Breast epithelium (tissue), 4 donors: ENCODE data around the gene CLIP4. TPM values are rescaled to one million over a fixed set of nuclear protein-coding genes. Genes with fewer than 3 reads are reported as not detected.

ENCODE experiments used
- DNase-seq, 2 donors: peaks; one replicate each; pipeline ENCODE4 v3.0.0-alpha.2; 2019; ENCODE audit warnings: low spot score in 2 of 2
- H3K27ac ChIP-seq, 2 donors: fragments of 200-600 bp; sonication (generic) in 1 of 2; one replicate each; pipeline ENCODE4 v1.5.1; 2016 to 2019; ENCODE audit warnings: mild to moderate bottlenecking in 1 of 2
- H3K27me3 ChIP-seq, 2 donors: fragments of 200-600 bp; sonication (generic) in 1 of 2; one replicate each; pipeline versions ENCODE4 v1.5.1 to v1.6.0; 2017 to 2019; ENCODE audit warnings: control low read depth in 1 of 2, mild to moderate bottlenecking in 1 of 2
- H3K36me3 ChIP-seq: fragments of 200-600 bp; one replicate; pipeline ENCODE4 v1.5.1; 2019
- H3K4me1 ChIP-seq, 2 donors: fragments of 200-600 bp; sonication (generic); one replicate each; pipeline ENCODE4 v1.5.1; 2016 to 2019; ENCODE audit warnings: control low read depth in 1 of 2
- H3K4me3 ChIP-seq, 3 donors: fragments of 200-600 bp; sonication (generic); 1 replicate in 2 of 3; 2 replicates in 1 of 3; pipeline ENCODE4 v1.5.1; 2016 to 2019; ENCODE audit warnings: mild to moderate bottlenecking in 3 of 3, moderate library complexity in 2 of 3
- H3K9me3 ChIP-seq, 2 donors: fragments of 200-600 bp; sonication (generic) in 1 of 2; one replicate each; pipeline ENCODE4 v1.5.1; 2016 to 2019; ENCODE audit warnings: control low read depth in 1 of 2
- POLR2A ChIP-seq: fragments of 450-650 bp; IDR thresholded peaks from one replicate; pipeline ENCODE4 v1.6.1; 2016; ENCODE audit warnings: antibody characterized with exemption, mild to moderate bottlenecking, moderate library complexity
- POLR2AphosphoS5 ChIP-seq, 3 donors: sonication (generic); formaldehyde crosslinking; IDR thresholded peaks; one replicate each; pipeline ENCODE4 v1.6.1; 2017; ENCODE audit warnings: antibody characterized with exemption in 3 of 3
- intact Hi-C: fragments of 100-400 bp; cut with DNase I; formaldehyde crosslinking; loops from one replicate; pipeline ENCODE4 v1.15.1; 2023; ENCODE audit warnings: low total_unique reads
- total RNA-seq, 3 donors: library from RNA; depleted of rRNA; stranded (reverse); fragments of >200 nt; gene quantifications; one replicate each; pipeline ENCODE4 v1.1.0, GENCODE V29; 2016
- TF ChIP-seq, protein P1 (sequence below), 3 donors: fragments of 450-650 bp; IDR thresholded peaks; one replicate each; pipeline ENCODE4 v1.5.1; 2016 to 2017; ENCODE audit warnings: antibody characterized with exemption in 3 of 3, mild to moderate bottlenecking in 3 of 3, moderate library complexity in 3 of 3

Gene CLIP4
- total RNA-seq, 3 donors from 2014 or later = 67.2 to 146 (median 76.8) TPM

DNA sequence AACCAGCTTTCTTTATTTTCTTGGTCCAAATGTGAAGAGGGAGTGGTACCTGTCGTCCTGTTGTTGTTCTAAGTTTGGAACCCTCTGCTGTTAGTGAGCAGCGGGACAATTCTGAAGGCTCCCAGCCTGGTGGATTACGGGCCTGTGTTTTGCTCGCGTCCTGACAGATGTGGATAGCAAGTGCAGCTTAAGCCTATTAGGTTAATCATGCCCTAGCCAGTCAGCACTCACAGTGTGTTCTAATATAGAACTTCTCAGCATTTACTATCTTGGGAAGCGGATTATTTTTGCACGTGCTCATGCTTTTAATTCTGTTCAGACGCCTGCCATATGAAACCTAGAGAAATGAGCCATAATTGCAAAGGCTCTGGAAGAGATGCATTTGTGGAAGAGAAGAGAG lies 40.8 kb upstream of the CLIP4 start, which contains the start of gene PCARE:
Gene PCARE (minus strand): TSS at position 113 of the 400 bp plus-strand sequence. CDS start 262 bp downstream, outside the sequence.
- Histone ChIP-seq H3K4me3 (no peak within 1 kb of the TSS), H3K27ac (peak within 1 kb of the TSS in 1 of 2 donors; percentile 20), H3K36me3 (no peaks in the 10 kb centered on the region), H3K4me1 (no peaks in the 10 kb centered on the region), H3K27me3 (no peaks in the 10 kb centered on the region), H3K9me3 (peaks cover 4 to 10% of the 10 kb centered on the region in 2 donors)
- TF ChIP-seq POLR2AphosphoS5 (IDR thresholded peaks at IDR 0.05) (no peak), POLR2A (no peak)
- TF ChIP-seq, protein P1, sequence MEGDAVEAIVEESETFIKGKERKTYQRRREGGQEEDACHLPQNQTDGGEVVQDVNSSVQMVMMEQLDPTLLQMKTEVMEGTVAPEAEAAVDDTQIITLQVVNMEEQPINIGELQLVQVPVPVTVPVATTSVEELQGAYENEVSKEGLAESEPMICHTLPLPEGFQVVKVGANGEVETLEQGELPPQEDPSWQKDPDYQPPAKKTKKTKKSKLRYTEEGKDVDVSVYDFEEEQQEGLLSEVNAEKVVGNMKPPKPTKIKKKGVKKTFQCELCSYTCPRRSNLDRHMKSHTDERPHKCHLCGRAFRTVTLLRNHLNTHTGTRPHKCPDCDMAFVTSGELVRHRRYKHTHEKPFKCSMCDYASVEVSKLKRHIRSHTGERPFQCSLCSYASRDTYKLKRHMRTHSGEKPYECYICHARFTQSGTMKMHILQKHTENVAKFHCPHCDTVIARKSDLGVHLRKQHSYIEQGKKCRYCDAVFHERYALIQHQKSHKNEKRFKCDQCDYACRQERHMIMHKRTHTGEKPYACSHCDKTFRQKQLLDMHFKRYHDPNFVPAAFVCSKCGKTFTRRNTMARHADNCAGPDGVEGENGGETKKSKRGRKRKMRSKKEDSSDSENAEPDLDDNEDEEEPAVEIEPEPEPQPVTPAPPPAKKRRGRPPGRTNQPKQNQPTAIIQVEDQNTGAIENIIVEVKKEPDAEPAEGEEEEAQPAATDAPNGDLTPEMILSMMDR (IDR thresholded peaks at IDR 0.05) = no peak
- DNase-seq = no peak
- intact Hi-C loops = no loop called here

DNA sequence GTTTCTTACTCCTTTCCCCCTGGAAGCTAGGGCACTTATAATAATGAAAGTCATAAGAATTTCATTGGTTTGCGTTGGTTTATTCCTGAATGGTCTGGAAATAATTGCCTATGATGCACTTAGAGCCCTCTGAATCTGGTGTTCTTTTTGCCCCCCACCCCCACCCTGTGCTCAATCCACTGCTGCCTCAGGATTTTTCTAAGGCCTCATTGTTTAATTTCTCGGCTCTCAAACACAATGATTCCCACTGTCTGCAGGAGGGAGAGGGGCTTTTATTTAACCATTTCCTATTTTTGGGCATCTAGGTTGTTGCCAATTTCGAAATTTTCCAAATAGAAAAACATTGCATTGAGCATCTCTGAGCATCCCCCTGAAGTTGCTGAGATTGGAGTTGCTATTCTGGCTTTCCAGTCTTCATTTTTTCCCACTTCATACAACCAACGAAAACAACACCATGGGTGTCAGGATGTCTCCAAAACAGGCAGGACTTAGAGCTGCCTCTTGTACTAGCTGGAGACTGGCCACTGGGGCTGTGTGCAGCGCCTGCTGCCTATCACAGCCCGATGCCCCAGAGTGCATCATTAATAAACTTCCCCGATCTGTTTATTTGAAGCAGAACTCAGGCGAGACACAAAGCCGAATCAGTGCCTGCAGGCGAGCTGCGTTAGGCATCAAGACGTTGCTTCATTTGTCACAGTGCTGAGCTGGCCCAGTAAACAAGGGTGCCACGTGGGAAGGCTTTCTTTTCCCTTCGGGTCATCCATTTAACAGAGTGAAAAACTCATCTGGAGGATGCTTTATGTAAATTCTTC lies 39.1 kb upstream of the CLIP4 start:
- H3K36me3 ChIP-seq = no peaks in the 10 kb centered on the region
- no peak overlapping the region for H3K27ac ChIP-seq
- no peak overlapping the region for H3K4me3 ChIP-seq
- DNase-seq = no peak
- H3K27me3 ChIP-seq = no peaks in the 10 kb centered on the region
- TF ChIP-seq POLR2A = no peak
- no peak for TF ChIP-seq POLR2AphosphoS5 (IDR thresholded peaks at IDR 0.05)
- TF ChIP-seq, protein P1 (IDR thresholded peaks at IDR 0.05) = no peak
- H3K4me1 ChIP-seq = no peaks in the 10 kb centered on the region
- H3K9me3 ChIP-seq = peaks cover 17 to 23% of the 10 kb centered on the region in 2 donors
- intact Hi-C loops = no loop called here

DNA sequence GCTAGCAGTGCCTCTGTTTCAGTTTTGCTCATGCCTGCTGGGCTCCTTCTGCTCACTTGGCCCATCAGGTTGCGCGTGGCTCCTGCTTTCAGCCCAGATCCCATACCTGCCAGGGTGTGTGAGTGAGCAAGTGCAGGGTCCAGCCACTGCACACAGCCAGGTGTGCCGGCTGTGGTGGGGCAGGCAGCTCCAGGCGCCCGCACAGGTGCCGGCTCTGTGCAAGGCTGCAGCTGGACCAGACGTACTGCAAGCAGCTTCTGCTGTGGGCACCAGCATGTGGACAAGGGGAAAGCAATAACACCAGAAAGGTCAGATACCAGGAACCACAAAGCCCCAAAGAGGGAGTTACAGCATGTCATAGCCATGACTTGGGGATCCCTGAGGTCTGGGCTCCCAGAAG lies 35.3 kb upstream of the CLIP4 start:
- no peak for DNase-seq
- Histone ChIP-seq H3K36me3 (no peaks in the 10 kb centered on the region), H3K9me3 (peaks cover 17 to 23% of the 10 kb centered on the region in 2 donors), H3K27me3 (no peaks in the 10 kb centered on the region), H3K4me3 (no peak overlapping the region), H3K27ac (no peak overlapping the region), H3K4me1 (no peaks in the 10 kb centered on the region)
- intact Hi-C loops = no loop called here
- TF ChIP-seq POLR2AphosphoS5 (IDR thresholded peaks at IDR 0.05) (no peak), POLR2A (no peak)
- TF ChIP-seq, protein P1 (IDR thresholded peaks at IDR 0.05) = no peak

DNA sequence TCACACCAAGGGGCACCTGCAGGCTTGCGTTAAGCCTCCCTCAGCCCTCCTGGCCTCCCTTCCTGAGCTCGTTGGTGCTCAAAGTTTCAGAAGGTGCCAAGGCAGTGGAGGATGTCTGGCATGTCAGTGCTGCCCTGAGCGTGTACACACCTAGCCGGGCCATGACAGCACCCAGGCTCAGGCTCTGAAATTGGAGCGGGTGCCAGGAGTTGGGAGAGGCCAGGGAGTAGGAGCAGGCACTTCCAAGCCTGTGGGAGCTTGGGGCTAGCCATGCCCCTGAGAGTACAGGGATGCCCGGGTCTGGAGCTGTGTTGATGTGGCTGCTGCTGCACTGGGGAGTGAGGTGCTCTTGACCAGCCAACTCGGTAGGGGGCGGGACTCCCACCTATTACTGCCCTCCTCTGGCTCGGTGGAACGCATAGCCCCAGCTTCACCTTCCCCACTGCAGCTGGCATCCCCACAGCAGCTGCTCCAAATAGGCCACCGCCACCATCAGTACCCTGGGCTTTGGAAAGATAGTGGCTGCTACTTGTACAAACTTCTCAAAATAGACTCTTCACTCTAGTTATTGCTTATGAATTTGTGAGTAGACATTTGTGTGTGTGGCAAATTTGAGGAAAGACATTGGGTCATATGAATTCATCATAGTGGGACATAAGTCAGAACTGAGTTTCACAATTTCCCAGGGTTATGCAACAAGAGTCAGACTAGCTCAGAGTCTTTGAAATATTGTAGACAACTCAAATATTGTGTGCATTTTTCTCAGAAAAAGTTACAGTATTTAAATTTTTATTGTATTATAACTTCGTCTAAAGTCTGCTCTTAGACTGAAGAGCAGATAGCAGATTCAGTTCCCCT lies 34.1 kb upstream of the CLIP4 start:
- Histone ChIP-seq H3K27ac (no peak overlapping the region), H3K4me3 (no peak overlapping the region), H3K9me3 (peaks cover 17 to 23% of the 10 kb centered on the region in 2 donors), H3K36me3 (no peaks in the 10 kb centered on the region), H3K27me3 (no peaks in the 10 kb centered on the region), H3K4me1 (no peaks in the 10 kb centered on the region)
- TF ChIP-seq, protein P1 (IDR thresholded peaks at IDR 0.05) = no peak
- no peak for TF ChIP-seq POLR2A
- TF ChIP-seq POLR2AphosphoS5 (IDR thresholded peaks at IDR 0.05) = no peak
- no peak for DNase-seq
- intact Hi-C loops = no loop called here
